Astrocyte of the cerebellum (primary cell): ENCODE results near the gene ADSS1.

Experiments used
- DNase-seq: peaks from one replicate; pipeline ENCODE4 v3.0.0-alpha.2; 2011; ENCODE audit warnings: low read depth
- H3K4me3 ChIP-seq: 2 replicates; pipeline ENCODE4 v1.5.1; 2011; ENCODE audit warnings: mild to moderate bottlenecking, low read depth, low read length, moderate library complexity
- CTCF ChIP-seq: IDR thresholded peaks from 2 replicates; pipeline ENCODE4 v1.5.1; 2012; ENCODE audit warnings: low read length, low read depth, moderate library complexity, mild to moderate bottlenecking; ENCODE audit errors: missing control alignments
- in situ Hi-C: cut with HindIII; loops from 2 replicates; pipeline ENCODE4 v1.10.0; 2017; ENCODE audit warnings: low sequenced_read_pairs

ADSS1 gene

GRCh38 chr14:104792945-104793702, 69.1 kb downstream of the ADSS1 start:
- in situ Hi-C loops: no loop called here
- TF ChIP-seq CTCF: no peak
- no peak overlapping the region for H3K4me3 ChIP-seq
- DNase-seq: no peak

GRCh38 chr14:104793703-104793959, 69.6 kb downstream of the ADSS1 start:
- H3K4me3 ChIP-seq: peak overlapping the region; percentile 72
- DNase-seq: no peak

GRCh38 chr14:104794099-104794498, 70.1 kb downstream of the ADSS1 start:
- DNase-seq: peak; percentile 34
- in situ Hi-C loops: no loop called here
- peak overlapping the region; percentile 72 for H3K4me3 ChIP-seq
- TF ChIP-seq CTCF: no peak

More at GRCh38 chr14:104793703-104793959, 69.6 kb downstream of the ADSS1 start:
- in situ Hi-C loops: no loop called here
- TF ChIP-seq CTCF: no peak

- in situ Hi-C loops: no loop called here
- H3K4me3 ChIP-seq: peak overlapping the region; percentile 72
- no peak for DNase-seq
- TF ChIP-seq CTCF: no peak
Measured at GRCh38 chr14:104794631-104794992, 70.6 kb downstream of the ADSS1 start.

GRCh38 chr14:104794993-104795780, 71.2 kb downstream of the ADSS1 start, which contains the start of gene AKT1:
TSS of gene AKT1 (minus strand) at chr14:104795748. CDS start at chr14:104792643, 3,105 bp downstream.
- in situ Hi-C loops: no loop called here
- TF ChIP-seq CTCF: no peak
- no peak for DNase-seq
- peak within 1 kb of the TSS; percentile 72 for H3K4me3 ChIP-seq

- peak overlapping the region; percentile 39 for H3K4me3 ChIP-seq
- no peak for TF ChIP-seq CTCF
- in situ Hi-C loops: no loop called here
- no peak for DNase-seq
Measured at GRCh38 chr14:104795781-104796686, 72.0 kb downstream of the ADSS1 start.
